Breast epithelium (tissue), 3 donors: Measurements from ENCODE around the gene SPEN.

Experiments
- POLR2A ChIP-seq: fragments of 450-650 bp; IDR thresholded peaks from one replicate; pipeline ENCODE4 v1.6.1; 2016; ENCODE audit warnings: antibody characterized with exemption, mild to moderate bottlenecking, moderate library complexity
- TF ChIP-seq, protein P1 (sequence below), 3 donors: fragments of 450-650 bp; IDR thresholded peaks; one replicate each; pipeline ENCODE4 v1.5.1; 2016 to 2017; ENCODE audit warnings: antibody characterized with exemption in 3 of 3, mild to moderate bottlenecking in 3 of 3, moderate library complexity in 3 of 3

DNA sequence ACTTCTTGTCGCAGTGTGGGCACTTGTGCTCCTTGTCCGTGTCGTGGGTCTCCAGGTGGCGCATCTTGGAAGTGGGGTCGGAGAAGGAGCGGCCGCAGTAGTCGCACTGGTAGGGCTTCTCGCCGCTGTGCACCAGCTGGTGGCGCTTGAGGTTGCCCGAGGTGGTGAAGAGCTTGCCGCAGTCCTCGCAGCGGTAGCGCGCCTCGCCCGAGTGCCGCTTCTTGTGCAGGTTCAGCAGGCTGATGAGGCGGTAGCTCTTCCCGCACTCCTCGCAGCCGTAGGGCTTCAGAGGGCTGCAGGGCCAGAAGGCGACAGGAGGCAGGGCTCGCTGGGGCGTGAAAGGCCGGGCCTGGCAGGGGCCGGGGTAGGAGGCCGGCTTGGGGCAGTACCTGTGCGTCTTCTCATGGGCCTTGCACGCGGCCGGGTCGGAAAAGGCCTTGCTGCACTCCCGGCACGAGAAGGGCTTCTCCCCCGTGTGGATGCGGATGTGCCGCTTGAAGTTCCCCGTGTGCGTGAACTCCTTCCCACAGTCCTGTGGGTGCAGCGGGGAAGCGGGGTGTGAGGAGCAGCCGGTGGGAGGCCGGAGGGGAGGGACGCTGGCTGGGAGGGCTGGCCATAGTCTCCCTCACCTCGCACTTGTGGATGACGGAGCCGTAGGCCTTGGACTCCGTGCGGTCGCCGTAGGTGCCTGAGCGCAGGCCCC, 97.0 kb downstream of the SPEN start:
- TF ChIP-seq, protein P1, sequence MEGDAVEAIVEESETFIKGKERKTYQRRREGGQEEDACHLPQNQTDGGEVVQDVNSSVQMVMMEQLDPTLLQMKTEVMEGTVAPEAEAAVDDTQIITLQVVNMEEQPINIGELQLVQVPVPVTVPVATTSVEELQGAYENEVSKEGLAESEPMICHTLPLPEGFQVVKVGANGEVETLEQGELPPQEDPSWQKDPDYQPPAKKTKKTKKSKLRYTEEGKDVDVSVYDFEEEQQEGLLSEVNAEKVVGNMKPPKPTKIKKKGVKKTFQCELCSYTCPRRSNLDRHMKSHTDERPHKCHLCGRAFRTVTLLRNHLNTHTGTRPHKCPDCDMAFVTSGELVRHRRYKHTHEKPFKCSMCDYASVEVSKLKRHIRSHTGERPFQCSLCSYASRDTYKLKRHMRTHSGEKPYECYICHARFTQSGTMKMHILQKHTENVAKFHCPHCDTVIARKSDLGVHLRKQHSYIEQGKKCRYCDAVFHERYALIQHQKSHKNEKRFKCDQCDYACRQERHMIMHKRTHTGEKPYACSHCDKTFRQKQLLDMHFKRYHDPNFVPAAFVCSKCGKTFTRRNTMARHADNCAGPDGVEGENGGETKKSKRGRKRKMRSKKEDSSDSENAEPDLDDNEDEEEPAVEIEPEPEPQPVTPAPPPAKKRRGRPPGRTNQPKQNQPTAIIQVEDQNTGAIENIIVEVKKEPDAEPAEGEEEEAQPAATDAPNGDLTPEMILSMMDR (IDR thresholded peaks at IDR 0.05) = no peak
- no peak for TF ChIP-seq POLR2A
